Coronary artery (tissue), 2 donors: Measurements from ENCODE around the gene CFHR5.
"Not testable (repeated sequence)": the region's sequence is repeated elsewhere in the genome, so short reads cannot be mapped to it uniquely, and the experiment has no call there.

ENCODE experiments used
- DNase-seq: peaks from one replicate; pipeline ENCODE4 v3.0.0-alpha.2; 2017; ENCODE audit warnings: low spot score
- H3K27ac ChIP-seq, 2 donors: fragments of 200-600 bp; sonication (generic); one replicate each; pipeline ENCODE4 v1.5.1; 2016 to 2019
- H3K4me3 ChIP-seq: fragments of 200-600 bp; sonication (generic); 2 replicates; pipeline ENCODE4 v1.5.1; 2016; ENCODE audit warnings: mild to moderate bottlenecking, moderate library complexity
- TF ChIP-seq, protein P1 (sequence below): fragments of 200-600 bp; sonication (generic); IDR thresholded peaks from one replicate; pipeline ENCODE4 v1.5.1; 2019; ENCODE audit warnings: antibody characterized with exemption

Gene CFHR5

DNA sequence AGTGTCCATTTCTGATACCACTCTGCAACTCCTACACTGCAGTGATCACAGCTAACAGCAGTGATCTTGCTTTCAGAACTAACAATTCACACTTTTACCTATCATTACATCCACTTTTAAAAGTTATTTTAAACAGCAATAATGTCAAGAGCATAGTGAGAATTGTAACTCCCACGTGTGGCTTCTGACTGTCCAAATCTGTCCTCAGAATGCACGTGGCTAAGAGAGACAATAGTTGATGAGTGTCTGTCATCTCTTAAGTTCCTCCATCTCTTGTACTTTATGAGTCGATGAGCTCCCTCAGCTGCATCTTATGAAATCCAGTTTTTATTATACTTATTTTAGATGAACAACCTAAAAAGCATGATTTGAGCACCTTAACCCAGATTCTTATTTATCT is 16.5 kb upstream of the CFHR5 start:
- no peak for DNase-seq
- no peak overlapping the region for H3K27ac ChIP-seq
- TF ChIP-seq, protein P1, sequence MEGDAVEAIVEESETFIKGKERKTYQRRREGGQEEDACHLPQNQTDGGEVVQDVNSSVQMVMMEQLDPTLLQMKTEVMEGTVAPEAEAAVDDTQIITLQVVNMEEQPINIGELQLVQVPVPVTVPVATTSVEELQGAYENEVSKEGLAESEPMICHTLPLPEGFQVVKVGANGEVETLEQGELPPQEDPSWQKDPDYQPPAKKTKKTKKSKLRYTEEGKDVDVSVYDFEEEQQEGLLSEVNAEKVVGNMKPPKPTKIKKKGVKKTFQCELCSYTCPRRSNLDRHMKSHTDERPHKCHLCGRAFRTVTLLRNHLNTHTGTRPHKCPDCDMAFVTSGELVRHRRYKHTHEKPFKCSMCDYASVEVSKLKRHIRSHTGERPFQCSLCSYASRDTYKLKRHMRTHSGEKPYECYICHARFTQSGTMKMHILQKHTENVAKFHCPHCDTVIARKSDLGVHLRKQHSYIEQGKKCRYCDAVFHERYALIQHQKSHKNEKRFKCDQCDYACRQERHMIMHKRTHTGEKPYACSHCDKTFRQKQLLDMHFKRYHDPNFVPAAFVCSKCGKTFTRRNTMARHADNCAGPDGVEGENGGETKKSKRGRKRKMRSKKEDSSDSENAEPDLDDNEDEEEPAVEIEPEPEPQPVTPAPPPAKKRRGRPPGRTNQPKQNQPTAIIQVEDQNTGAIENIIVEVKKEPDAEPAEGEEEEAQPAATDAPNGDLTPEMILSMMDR: no peak
- no peak overlapping the region for H3K4me3 ChIP-seq

DNA sequence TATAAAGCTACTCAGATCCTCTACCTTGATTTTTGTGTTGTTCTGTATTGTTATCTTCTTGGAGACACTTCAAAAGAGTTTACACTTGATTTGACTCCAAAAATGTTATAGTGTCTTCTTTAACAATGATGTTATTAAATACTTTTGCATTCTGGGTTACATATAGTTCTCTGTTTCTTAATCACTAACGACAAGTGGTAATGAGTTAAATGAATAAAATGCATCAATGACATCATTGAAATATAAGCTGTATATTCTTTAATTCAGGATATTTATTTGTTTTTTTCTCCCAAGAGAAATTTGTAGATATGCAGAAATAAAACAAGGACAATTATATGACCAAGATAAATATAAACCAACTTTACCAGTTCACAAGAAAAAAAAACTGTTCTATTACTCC is 7.2 kb upstream of the CFHR5 start:
- no peak for DNase-seq
- Histone ChIP-seq H3K27ac (no peak overlapping the region), H3K4me3 (no peak overlapping the region)
- TF ChIP-seq, protein P1: no peak

DNA sequence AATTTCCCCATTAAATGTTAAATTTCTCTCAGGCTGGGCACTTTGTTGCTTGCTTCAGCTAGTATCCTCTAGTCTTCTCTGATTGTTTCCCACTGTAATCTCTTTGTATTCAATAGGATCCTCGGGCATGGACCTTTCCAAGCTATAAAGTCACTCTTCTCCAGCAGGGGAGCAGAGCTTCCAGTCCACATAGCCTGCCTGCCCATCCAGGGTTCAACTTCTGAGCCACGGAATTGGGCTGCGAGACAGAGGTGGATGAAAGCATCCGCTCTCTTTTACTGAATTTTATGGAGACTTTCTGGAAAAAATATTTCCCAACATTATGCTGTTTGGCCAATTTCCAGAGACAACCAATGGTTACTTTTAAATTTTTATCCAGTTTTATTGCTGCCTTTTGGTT is 1.1 kb upstream of the CFHR5 start:
- H3K4me3 ChIP-seq: no peak overlapping the region
- no peak for DNase-seq
- no peak overlapping the region for H3K27ac ChIP-seq
- TF ChIP-seq, protein P1: no peak

DNA sequence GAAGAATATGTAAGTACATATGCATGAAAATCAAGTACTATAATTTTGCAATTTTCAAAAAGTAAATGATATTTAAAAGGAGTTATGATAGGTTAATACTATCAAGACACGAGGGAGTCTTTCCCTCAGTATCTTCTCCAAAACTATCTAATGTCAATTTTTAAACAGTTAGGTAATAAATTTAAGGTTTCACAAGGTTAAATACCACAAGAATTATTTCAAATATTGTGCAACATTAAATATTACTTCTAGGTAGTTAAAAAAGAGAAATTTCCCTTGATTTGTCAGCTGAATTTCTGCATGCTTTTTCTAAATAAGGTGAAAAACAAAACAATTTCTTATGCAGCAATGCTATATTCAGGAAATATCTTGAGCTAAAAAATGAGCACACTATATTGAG is 3.5 kb downstream of the CFHR5 start:
- H3K4me3 ChIP-seq: no peak overlapping the region
- TF ChIP-seq, protein P1: no peak
- no peak for DNase-seq
- no peak overlapping the region for H3K27ac ChIP-seq

DNA sequence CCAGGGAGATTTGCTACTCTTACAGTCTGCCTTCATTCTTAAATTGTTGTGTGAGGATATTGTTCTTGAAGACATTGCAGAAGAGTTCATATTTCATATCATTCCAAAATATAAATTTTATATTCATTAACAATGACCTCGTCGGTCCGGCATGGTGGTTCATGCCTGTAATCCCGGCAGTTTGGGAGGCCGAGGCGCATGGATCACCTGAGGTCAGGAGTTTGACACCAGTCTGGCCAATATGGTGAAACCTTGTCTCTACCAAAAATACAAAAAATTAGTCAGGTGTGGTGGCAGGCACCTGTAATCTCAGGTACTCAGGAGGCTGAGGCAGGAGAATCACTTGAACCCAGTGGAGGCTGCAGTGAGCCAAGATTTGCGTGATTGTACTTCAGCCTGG is 4.9 kb downstream of the CFHR5 start:
- not testable (repeated sequence) for H3K27ac ChIP-seq, DNase-seq, H3K4me3 ChIP-seq

DNA sequence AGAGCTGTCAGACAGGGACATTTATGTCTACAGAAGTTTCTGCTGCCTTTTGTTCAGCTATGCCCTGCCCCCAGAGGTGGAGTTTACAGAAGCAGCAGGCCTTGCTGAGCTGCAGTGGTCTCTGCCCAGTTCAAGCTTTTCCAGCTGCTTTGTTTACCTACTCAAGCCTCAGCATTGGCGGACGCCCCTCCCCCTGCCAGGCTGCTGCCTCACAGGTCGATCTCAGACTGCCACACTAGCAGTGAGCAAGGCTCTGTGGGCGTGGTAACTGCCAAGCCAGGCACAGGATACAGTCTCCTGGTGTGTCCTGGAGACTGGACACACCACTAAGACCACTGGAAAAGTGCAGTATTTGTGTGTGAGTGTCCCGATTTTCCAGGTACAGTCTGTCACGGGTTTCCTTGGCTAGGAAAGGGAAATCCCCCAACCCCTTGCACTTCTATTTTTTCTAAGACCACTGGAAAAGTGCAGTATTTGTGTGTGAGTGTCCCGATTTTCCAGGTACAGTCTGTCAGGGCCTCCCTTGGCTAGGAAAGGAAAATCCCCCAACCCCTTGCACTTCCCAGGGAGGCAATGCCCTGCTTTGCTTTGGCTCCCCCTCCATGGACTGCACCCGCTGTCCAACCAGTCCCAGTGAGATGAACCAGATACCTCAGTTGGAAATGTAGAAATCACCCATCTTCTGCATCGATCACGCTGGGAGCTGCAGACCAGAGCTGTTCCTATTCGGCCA is 14.7 kb downstream of the CFHR5 start:
- DNase-seq, H3K27ac ChIP-seq, H3K4me3 ChIP-seq: not testable (repeated sequence)

DNA sequence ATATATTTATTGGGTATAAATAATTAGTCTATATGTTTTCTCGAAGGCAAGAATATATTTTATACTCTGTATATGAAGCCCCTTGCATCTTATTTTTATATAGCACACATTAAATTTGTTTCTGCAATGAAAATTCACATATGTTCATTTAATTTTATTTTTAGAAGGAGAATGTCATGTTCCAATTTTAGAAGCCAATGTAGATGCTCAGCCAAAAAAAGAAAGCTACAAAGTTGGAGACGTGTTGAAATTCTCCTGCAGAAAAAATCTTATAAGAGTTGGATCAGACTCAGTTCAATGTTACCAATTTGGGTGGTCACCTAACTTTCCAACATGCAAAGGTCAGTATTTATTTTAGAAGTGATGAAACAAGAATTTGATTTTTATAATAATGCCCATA is 16.6 kb downstream of the CFHR5 start:
- TF ChIP-seq, protein P1: no peak
- H3K27ac ChIP-seq: no peak overlapping the region
- DNase-seq: no peak
- H3K4me3 ChIP-seq: no peak overlapping the region

DNA sequence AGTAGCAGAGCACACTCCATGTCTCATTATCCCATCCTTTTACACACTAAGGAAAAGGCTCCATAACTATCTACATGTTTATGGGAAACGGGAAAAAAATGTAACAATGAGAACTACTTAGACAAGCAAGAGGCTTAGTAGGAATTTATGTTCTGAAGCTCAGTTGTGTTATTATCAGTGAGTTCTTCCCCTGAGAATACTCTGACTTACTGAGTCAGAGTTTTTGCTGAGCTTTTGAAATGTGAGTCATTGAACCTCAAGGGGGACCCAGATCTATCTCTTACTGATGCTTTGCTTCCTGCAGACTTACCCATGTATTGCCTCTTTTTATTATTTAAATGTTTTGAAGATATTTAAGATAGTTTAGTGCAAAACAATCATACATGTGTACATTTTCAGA is 20.1 kb downstream of the CFHR5 start:
- TF ChIP-seq, protein P1: no peak
- H3K27ac ChIP-seq: no peak overlapping the region
- no peak for DNase-seq
- no peak overlapping the region for H3K4me3 ChIP-seq
